Measurements from ENCODE around the gene KLHDC8A.

DNA sequence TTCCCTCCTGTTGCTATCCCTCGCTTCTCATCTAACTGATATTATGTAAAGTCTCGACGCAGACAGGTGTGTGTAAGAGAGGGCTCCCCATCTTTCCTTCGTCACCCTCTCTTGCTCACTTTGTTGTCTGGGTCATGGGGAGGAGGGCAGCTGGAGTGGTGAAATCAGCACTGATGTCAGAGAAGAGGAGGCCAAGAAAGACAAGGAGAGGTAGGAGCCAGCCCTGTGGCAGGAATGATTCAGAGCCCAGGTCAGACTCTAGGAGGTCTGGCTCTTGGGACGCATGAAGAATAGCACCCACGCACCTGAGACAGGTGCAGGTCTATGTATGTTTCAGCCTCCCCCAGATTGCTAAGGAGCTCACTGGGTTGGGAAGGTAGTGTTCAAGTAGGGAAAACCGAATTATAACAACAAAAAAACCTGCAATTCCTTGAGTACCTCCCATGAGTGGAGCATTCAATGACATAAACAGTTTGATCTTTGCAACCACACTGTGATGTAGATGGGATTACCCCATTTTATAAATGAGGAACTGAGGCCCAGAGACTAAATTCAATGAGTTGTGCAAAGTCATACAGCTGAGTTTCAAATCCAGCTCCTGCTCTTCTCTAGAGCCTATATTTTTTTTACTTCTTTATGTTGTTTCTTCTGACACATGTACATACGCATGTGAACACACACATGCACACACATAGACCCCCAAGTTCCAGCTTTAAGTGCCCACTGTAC is 45.6 kb downstream of the KLHDC8A start:
- TF ChIP-seq ELF4 (CRISPR knock-in tag; IDR thresholded peaks at IDR 0.05; ENCODE audit: borderline replicate concordance) (no peak), KAT2B (IDR thresholded peaks at IDR 0.05; ENCODE audit: borderline replicate concordance, low read depth, low read length) (no peak), JUND (CRISPR knock-in tag; IDR thresholded peaks at IDR 0.05) (no peak), EP300 (IDR thresholded peaks at IDR 0.05; ENCODE audit: low read depth in 2 of 2, low read length in 2 of 2) (no peak), EP300 (CRISPR knock-in tag; IDR thresholded peaks at IDR 0.05; ENCODE audit: borderline replicate concordance) (no peak), RXRA (CRISPR knock-in tag; IDR thresholded peaks at IDR 0.05) (no peak), CEBPB (IDR thresholded peaks at IDR 0.05; ENCODE audit: borderline replicate concordance, low read depth, low read length) (no peak), ZNF292 (CRISPR knock-in tag; IDR thresholded peaks at IDR 0.05; ENCODE audit: borderline replicate concordance, low read depth) (no peak)
- TF ChIP-seq, protein P1, sequence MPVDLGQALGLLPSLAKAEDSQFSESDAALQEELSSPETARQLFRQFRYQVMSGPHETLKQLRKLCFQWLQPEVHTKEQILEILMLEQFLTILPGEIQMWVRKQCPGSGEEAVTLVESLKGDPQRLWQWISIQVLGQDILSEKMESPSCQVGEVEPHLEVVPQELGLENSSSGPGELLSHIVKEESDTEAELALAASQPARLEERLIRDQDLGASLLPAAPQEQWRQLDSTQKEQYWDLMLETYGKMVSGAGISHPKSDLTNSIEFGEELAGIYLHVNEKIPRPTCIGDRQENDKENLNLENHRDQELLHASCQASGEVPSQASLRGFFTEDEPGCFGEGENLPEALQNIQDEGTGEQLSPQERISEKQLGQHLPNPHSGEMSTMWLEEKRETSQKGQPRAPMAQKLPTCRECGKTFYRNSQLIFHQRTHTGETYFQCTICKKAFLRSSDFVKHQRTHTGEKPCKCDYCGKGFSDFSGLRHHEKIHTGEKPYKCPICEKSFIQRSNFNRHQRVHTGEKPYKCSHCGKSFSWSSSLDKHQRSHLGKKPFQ (CRISPR knock-in tag; IDR thresholded peaks at IDR 0.05; ENCODE audit: insufficient replicate concordance) = no peak
- TF ChIP-seq, protein P2, sequence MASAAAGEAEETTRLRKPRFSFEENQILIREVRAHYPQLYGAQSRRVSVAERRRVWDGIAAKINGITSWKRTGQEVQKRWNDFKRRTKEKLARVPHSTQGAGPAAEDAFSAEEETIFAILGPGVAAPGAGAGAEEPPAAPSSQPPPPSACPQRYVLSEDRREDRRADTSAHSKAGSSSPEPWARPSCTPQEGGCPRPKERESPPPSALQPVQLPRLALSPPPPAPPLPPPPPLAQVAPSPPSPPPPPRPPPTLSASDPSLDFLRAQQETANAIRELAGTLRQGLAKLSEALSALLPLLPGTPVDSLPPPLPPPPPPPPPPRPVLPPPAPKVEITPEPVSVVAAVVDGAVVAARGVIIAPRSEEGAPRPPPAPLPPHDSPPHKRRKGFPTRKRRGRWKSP (CRISPR knock-in tag; IDR thresholded peaks at IDR 0.05) = no peak
- TF ChIP-seq, protein P3, sequence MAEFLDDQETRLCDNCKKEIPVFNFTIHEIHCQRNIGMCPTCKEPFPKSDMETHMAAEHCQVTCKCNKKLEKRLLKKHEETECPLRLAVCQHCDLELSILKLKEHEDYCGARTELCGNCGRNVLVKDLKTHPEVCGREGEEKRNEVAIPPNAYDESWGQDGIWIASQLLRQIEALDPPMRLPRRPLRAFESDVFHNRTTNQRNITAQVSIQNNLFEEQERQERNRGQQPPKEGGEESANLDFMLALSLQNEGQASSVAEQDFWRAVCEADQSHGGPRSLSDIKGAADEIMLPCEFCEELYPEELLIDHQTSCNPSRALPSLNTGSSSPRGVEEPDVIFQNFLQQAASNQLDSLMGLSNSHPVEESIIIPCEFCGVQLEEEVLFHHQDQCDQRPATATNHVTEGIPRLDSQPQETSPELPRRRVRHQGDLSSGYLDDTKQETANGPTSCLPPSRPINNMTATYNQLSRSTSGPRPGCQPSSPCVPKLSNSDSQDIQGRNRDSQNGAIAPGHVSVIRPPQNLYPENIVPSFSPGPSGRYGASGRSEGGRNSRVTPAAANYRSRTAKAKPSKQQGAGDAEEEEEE (CRISPR knock-in tag; IDR thresholded peaks at IDR 0.05; ENCODE audit: borderline replicate concordance) = no peak
- TF ChIP-seq, protein P4, sequence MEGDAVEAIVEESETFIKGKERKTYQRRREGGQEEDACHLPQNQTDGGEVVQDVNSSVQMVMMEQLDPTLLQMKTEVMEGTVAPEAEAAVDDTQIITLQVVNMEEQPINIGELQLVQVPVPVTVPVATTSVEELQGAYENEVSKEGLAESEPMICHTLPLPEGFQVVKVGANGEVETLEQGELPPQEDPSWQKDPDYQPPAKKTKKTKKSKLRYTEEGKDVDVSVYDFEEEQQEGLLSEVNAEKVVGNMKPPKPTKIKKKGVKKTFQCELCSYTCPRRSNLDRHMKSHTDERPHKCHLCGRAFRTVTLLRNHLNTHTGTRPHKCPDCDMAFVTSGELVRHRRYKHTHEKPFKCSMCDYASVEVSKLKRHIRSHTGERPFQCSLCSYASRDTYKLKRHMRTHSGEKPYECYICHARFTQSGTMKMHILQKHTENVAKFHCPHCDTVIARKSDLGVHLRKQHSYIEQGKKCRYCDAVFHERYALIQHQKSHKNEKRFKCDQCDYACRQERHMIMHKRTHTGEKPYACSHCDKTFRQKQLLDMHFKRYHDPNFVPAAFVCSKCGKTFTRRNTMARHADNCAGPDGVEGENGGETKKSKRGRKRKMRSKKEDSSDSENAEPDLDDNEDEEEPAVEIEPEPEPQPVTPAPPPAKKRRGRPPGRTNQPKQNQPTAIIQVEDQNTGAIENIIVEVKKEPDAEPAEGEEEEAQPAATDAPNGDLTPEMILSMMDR (CRISPR knock-in tag; IDR thresholded peaks at IDR 0.05) = no peak

All from HepG2 (cell line).